Measurements from ENCODE around the gene SMIM41. TPM values are rescaled to one million over a fixed set of nuclear protein-coding genes. Genes with fewer than 3 reads are reported as not detected.

The SMIM41 gene
- total RNA-seq (2014; rRNA removed; shearing (Covaris generic)): not detected in 2 replicates
- not detected in 2 replicates for polyA plus RNA-seq (2016; fragmentation: Nextera tagmentation; extraction: Ambion mirVana)

DNA sequence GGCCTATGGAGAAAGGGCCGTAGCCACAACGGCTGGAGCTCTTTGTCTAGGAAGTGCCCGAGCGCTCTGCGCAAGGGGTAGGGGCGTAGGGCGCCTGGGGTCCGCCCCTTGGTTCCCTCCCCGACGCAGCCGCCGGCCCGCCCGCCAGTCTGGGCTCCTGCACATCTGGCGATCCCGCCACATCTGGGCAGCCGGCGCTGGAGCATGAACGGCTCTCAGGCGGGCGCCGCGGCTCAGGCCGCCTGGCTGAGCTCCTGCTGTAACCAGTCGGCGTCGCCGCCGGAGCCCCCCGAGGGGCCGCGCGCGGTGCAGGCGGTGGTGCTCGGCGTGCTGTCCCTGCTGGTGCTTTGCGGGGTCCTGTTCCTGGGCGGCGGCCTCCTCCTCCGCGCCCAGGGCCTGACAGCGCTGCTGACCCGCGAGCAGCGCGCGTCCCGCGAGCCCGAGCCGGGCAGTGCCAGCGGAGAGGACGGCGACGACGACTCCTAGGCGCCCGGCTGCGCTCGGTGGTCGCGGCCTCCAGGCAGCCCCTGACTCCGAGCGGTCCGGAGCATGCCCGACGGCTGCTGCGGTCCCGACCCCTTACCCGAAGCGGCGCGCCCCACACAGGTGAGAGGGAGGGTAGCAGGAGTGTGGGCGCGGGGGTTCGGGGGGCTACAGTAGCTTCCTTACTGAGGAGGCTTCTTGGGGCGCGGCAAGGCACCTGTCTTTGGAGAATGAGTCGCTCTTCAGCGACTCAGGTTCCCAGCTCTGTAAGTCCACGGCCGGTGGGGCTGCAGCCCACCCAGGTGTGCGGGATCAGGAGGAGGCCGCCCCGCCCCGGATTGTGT lies at the start of gene SMIM41:
Gene SMIM41 (plus strand): TSS at position 129 of the 827 bp plus-strand sequence. CDS start 76 bp downstream, at position 205.
- H3K9me2 ChIP-seq (ENCODE audit: insufficient read depth): no peaks in the 10 kb centered on the region
- 44 to 47% methylated on average over 67 to 77 of the region's 87 CpGs for WGBS, 2 experiments (ENCODE audit: low coverage in 1 of 2, low lambda C conversion rate in 2 of 2, missing lambda C conversion rate in 2 of 2)
- no peaks in the 10 kb centered on the region for H3K9me3 ChIP-seq (ENCODE audit: low read depth)
- H3K36me3 ChIP-seq (ENCODE audit: low read depth): peaks cover 11% of the 10 kb centered on the region
- H3K9ac ChIP-seq: no peak within 1 kb of the TSS
- peaks cover 9% of the 10 kb centered on the region; the same call in 1 of the 2 replicates for H4K20me1 ChIP-seq (ENCODE audit: insufficient read depth)
- no peaks in the 10 kb centered on the region for H3K27me3 ChIP-seq (replicated peaks; ENCODE audit: insufficient read depth)
- no peak within 1 kb of the TSS for H3K27ac ChIP-seq
- H2AFZ ChIP-seq: no peak within 1 kb of the TSS
- DNase-seq: no peak
- no peak within 1 kb of the TSS for H3K4me2 ChIP-seq (ENCODE audit: unreplicated experiment)
- peaks cover 53% of the 10 kb centered on the region for H3K79me2 ChIP-seq (ENCODE audit: insufficient read depth)
- H3K4me3 ChIP-seq: no peak within 1 kb of the TSS
- in situ Hi-C loops (cut with MboI): no loop called here
- H3K4me1 ChIP-seq (ENCODE audit: insufficient read depth): peaks cover 36% of the 10 kb centered on the region
- TF ChIP-seq EZH2phosphoT487 (IDR thresholded peaks at IDR 0.05; ENCODE audit: insufficient read depth, low read depth) (no peak), EZH2 (IDR thresholded peaks at IDR 0.05; ENCODE audit: insufficient read depth, poor library complexity, severe bottlenecking) (no peak)
- H3F3A ChIP-seq (ENCODE audit: insufficient read depth): peaks cover 20% of the 10 kb centered on the region

DNA sequence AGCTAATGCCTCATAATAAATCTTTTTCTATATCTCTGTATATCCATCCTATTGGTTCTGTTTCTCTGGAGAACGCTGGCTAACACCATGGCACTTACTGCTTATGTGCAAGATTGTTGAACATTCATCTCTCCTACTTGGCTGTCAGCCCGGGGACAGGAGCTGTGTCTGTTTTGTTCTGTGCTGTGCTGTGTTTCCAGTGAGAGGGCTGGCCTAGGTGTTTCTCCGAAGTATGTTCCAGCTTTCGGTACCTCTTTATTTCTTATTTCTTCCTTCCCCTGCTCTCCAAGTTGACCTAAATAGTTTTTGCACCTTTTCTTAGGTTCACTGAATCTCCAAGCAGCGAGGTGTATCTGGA lies 47.1 kb upstream of the SMIM41 start:
- H3K4me3 ChIP-seq: peak overlapping the region; percentile 72
- H3K4me2 ChIP-seq (ENCODE audit: unreplicated experiment): peak overlapping the region; percentile 95
- TF ChIP-seq EZH2phosphoT487 (IDR thresholded peaks at IDR 0.05; ENCODE audit: insufficient read depth, low read depth) (no peak), EZH2 (IDR thresholded peaks at IDR 0.05; ENCODE audit: insufficient read depth, poor library complexity, severe bottlenecking) (no peak)
- H3K79me2 ChIP-seq (ENCODE audit: insufficient read depth): no peaks in the 10 kb centered on the region
- H3K9ac ChIP-seq: peak overlapping the region; percentile 89
- peaks cover 15% of the 10 kb centered on the region for H3F3A ChIP-seq (ENCODE audit: insufficient read depth)
- H3K27ac ChIP-seq: peak overlapping the region; percentile 94
- no peaks in the 10 kb centered on the region for H3K27me3 ChIP-seq (replicated peaks; ENCODE audit: insufficient read depth)
- WGBS, 2 experiments (ENCODE audit: low coverage in 1 of 2, low lambda C conversion rate in 2 of 2, missing lambda C conversion rate in 2 of 2): 2% methylated on average over 5 of the region's 5 CpGs
- H3K4me1 ChIP-seq (ENCODE audit: insufficient read depth): peaks cover 13% of the 10 kb centered on the region
- in situ Hi-C loops (cut with MboI): no loop called here
- no peaks in the 10 kb centered on the region for H3K36me3 ChIP-seq (ENCODE audit: low read depth)
- peak overlapping the region; percentile 76 for H2AFZ ChIP-seq
- H3K9me3 ChIP-seq (ENCODE audit: low read depth): no peaks in the 10 kb centered on the region
- H3K9me2 ChIP-seq (ENCODE audit: insufficient read depth): no peaks in the 10 kb centered on the region
- H4K20me1 ChIP-seq (ENCODE audit: insufficient read depth): no peaks in the 10 kb centered on the region
- DNase-seq: peak; percentile 91

DNA sequence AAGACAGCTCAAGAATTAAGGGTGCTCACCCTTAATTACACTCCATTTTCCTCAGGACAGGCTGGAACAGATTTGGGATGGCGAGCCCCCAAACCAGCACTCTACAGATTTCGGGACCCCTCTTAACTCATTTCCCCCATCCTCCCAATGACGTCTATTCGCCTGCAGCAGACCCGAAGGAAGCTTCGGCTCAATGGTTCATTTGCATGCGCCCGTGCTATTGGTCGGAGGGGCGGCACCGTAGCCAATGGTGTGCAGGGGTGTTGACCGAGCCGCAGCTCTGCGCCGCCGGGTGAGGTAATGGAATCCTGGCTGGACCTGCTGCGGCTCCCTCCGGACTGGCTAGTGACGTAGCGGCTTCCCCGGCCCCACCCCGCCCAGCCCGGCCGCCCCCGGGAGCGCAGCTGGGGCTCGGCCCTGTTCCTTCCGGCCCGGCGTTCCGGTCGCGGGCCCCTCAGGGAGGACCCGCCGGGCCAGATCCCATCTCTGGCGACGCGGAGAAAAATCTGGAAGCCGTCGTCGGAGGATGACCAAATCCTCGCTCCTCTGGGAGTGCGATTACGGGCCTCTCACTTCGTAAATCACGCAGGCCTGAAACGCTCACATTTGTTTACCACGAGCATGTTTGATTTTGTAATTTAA lies 46.6 kb upstream of the SMIM41 start:
- in situ Hi-C loops (cut with MboI): no loop called here
- Histone ChIP-seq H4K20me1 (ENCODE audit: insufficient read depth) (no peaks in the 10 kb centered on the region), H3K36me3 (ENCODE audit: low read depth) (no peaks in the 10 kb centered on the region), H3K4me1 (ENCODE audit: insufficient read depth) (peaks cover 13% of the 10 kb centered on the region), H3K9ac (peak overlapping the region; percentile 89), H3K4me3 (peak overlapping the region; percentile 72), H3K79me2 (ENCODE audit: insufficient read depth) (no peaks in the 10 kb centered on the region), H3F3A (ENCODE audit: insufficient read depth) (peaks cover 15% of the 10 kb centered on the region), H3K9me2 (ENCODE audit: insufficient read depth) (no peaks in the 10 kb centered on the region), H3K4me2 (ENCODE audit: unreplicated experiment) (peak overlapping the region; percentile 95), H2AFZ (peak overlapping the region; percentile 76), H3K27ac (peak overlapping the region; percentile 94), H3K27me3 (replicated peaks; ENCODE audit: insufficient read depth) (no peaks in the 10 kb centered on the region), H3K9me3 (ENCODE audit: low read depth) (no peaks in the 10 kb centered on the region)
- no peak for TF ChIP-seq EZH2phosphoT487 (IDR thresholded peaks at IDR 0.05; ENCODE audit: insufficient read depth, low read depth)
- no peak for TF ChIP-seq EZH2 (IDR thresholded peaks at IDR 0.05; ENCODE audit: insufficient read depth, poor library complexity, severe bottlenecking)
- DNase-seq: peak; percentile 99
- 1 to 2% methylated on average over 44 to 47 of the region's 48 CpGs for WGBS, 2 experiments (ENCODE audit: low coverage in 1 of 2, low lambda C conversion rate in 2 of 2, missing lambda C conversion rate in 2 of 2)

DNA sequence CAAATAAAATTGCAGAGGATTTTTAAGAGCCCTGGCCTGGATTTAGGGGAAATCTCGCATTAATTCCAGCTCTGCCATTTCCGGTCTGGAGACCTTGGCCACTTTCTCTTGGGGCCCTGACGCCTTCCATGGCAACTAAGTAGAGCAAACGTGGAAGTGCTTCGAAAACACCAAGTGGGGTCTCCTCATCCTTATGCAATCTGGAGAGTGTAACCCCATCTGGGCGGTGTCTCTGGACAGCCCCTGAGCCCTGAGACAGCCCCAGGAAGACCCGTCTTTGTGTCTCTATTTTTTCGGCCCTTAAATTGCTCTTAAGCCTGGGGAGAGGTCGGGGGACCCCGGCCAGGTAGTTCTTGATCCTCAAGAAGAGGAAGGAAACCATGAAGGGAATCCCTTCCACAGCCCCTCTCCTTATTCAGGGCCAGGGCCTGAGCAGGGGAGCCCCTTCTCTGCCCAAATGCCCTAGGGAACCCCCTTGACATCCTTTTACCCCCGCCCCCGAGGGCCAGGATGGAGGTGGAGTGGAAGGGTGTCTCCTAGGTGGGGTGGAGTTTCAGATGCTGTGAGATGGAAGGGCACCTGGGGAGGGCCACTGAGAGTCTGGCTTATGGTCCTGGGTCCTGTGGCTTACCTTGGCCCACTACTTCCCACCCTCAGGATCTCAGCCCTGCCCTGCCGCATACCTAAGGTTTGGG lies 45.9 kb upstream of the SMIM41 start:
- H3K36me3 ChIP-seq (ENCODE audit: low read depth): no peaks in the 10 kb centered on the region
- TF ChIP-seq EZH2phosphoT487 (IDR thresholded peaks at IDR 0.05; ENCODE audit: insufficient read depth, low read depth) (no peak), EZH2 (IDR thresholded peaks at IDR 0.05; ENCODE audit: insufficient read depth, poor library complexity, severe bottlenecking) (no peak)
- no peaks in the 10 kb centered on the region for H4K20me1 ChIP-seq (ENCODE audit: insufficient read depth)
- H3K4me1 ChIP-seq (ENCODE audit: insufficient read depth): peaks cover 17% of the 10 kb centered on the region
- H3K9me3 ChIP-seq (ENCODE audit: low read depth): no peaks in the 10 kb centered on the region
- 57 to 65% methylated on average over 13 of the region's 13 CpGs for WGBS, 2 experiments (ENCODE audit: low coverage in 1 of 2, low lambda C conversion rate in 2 of 2, missing lambda C conversion rate in 2 of 2)
- no peak for DNase-seq
- H3K4me2 ChIP-seq (ENCODE audit: unreplicated experiment): peak overlapping the region; percentile 83
- H3K9ac ChIP-seq: peak overlapping the region; percentile 89
- H3K4me3 ChIP-seq: peak overlapping the region; percentile 64
- in situ Hi-C loops (cut with MboI): no loop called here
- H2AFZ ChIP-seq: peak overlapping the region; percentile 33; the same call in 1 of the 2 replicates
- peak overlapping the region; percentile 94 for H3K27ac ChIP-seq
- H3K79me2 ChIP-seq (ENCODE audit: insufficient read depth): no peaks in the 10 kb centered on the region
- H3K27me3 ChIP-seq (replicated peaks; ENCODE audit: insufficient read depth): no peaks in the 10 kb centered on the region
- H3F3A ChIP-seq (ENCODE audit: insufficient read depth): peaks cover 20% of the 10 kb centered on the region
- no peaks in the 10 kb centered on the region for H3K9me2 ChIP-seq (ENCODE audit: insufficient read depth)
